Measurements from ENCODE around the gene GNAI1.

The GNAI1 gene

DNA sequence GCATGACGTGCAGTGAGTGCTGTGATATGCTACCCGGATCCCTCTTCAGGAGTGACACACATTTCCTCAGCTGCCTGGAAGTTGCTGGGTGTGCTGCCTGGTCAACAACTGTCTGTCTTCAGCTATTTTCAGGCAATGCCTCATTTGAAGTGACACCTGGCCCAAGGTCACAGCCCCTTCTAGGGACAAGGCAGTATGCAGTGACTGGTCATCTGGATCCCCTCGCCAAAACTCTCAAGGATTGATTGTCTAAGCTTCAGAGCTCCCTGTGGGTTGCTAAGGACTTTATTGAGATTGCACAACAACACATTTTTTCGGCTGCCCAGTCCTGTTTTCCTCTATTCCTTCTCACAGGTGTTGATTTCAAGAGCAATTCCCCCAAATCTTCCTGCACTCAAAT is 108.8 kb downstream of the GNAI1 start:
- ChIA-PET POLR2A (ENCODE audit: low non-redundant PET) (no interaction called here), CTCF (no interaction called here)
- no peak for DNase-seq (ENCODE audit: low spot score)
- TF ChIP-seq, protein P1, sequence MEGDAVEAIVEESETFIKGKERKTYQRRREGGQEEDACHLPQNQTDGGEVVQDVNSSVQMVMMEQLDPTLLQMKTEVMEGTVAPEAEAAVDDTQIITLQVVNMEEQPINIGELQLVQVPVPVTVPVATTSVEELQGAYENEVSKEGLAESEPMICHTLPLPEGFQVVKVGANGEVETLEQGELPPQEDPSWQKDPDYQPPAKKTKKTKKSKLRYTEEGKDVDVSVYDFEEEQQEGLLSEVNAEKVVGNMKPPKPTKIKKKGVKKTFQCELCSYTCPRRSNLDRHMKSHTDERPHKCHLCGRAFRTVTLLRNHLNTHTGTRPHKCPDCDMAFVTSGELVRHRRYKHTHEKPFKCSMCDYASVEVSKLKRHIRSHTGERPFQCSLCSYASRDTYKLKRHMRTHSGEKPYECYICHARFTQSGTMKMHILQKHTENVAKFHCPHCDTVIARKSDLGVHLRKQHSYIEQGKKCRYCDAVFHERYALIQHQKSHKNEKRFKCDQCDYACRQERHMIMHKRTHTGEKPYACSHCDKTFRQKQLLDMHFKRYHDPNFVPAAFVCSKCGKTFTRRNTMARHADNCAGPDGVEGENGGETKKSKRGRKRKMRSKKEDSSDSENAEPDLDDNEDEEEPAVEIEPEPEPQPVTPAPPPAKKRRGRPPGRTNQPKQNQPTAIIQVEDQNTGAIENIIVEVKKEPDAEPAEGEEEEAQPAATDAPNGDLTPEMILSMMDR (conservative IDR thresholded peaks at IDR 0.05; ENCODE audit: low read depth), result no peak
- no peak overlapping the region for H3K27ac ChIP-seq

DNA sequence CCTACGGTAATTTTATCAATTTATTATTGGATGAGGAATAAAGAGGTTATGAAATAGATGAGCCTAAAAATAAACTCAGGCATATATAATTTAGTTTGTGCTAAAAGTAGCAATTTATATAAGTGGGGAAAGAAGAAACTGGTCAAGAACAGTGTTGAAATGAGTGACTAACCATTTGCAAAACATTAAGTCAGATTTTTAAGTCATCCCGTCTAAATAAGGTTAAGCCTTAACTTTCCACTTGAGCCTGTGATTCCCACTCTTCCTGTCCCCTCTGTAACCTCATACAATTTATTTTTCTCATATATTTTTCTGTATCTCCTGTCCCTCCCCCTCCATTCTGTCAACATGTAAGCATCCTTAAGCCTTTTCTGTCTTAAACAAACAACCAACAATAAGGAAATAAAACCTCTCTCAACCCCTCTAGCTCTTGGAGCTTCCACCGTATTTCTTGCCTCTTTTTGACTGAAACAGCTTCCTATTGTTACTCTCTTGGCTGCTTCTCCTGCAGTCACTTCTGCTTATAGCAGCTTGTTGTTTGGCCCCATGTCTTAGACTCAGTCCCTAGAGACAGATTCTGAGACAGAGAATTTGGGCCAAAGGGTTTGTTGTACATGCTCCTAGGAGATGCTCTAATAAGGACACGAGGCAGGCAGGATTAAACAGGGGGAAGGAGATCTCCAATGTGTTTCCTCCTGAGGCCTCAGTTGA is 109.7 kb downstream of the GNAI1 start:
- H3K27ac ChIP-seq, result no peak overlapping the region
- ChIA-PET POLR2A (ENCODE audit: low non-redundant PET) (no interaction called here), CTCF (interaction anchor here (0.7 kb wide), 1 partner anchor 378 kb away, joined by 3 read pairs; no protein-coding TSS in a partner anchor)
- DNase-seq (ENCODE audit: low spot score), result no peak
- TF ChIP-seq, protein P1 (conservative IDR thresholded peaks at IDR 0.05; ENCODE audit: low read depth), result no peak

DNA sequence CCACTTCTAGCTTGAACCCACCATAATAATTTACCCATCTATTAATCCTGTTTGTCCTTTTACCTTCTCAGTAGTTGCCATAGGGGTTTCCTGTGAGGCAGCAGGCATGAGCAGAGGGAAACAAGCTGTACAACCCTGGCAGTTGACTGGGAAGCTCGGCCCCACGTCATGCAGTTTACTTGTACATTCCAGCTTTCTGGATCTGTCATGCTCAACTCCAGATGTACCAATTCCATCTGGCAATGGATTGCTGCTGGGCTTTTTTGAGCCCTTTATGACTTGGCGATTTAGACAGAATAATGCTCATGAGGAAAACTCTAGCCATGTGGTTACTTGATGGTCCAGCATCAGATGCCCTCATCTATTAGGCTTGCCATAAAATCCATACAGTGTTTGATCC is 112.5 kb downstream of the GNAI1 start:
- POLR2A ChIA-PET (ENCODE audit: low non-redundant PET), result no interaction called here
- CTCF ChIA-PET, result no interaction called here
- H3K27ac ChIP-seq, result no peak overlapping the region
- TF ChIP-seq, protein P1 (conservative IDR thresholded peaks at IDR 0.05; ENCODE audit: low read depth), result no peak
- no peak for DNase-seq (ENCODE audit: low spot score)

DNA sequence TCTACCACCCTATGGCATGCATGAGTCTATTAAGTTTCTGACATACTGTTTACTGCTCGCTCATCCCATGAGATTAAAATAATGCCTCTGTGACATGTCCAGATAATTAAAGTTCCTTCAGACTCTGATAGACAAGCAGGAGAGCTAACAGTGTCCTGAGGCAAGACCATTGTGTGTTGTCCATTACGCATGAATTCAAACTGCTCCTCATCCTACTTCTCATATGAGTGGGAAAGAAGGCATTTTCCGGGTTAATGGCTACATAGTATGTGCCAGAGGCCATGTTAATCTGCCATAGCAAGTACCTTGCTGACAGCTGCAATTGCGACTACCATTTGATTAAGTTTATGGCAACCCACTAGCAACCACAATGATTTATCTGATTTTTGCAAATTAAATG is 113.3 kb downstream of the GNAI1 start:
- TF ChIP-seq, protein P1 (conservative IDR thresholded peaks at IDR 0.05; ENCODE audit: low read depth), result no peak
- DNase-seq (ENCODE audit: low spot score), result no peak
- ChIA-PET CTCF (no interaction called here), POLR2A (ENCODE audit: low non-redundant PET) (no interaction called here)
- H3K27ac ChIP-seq, result no peak overlapping the region

DNA sequence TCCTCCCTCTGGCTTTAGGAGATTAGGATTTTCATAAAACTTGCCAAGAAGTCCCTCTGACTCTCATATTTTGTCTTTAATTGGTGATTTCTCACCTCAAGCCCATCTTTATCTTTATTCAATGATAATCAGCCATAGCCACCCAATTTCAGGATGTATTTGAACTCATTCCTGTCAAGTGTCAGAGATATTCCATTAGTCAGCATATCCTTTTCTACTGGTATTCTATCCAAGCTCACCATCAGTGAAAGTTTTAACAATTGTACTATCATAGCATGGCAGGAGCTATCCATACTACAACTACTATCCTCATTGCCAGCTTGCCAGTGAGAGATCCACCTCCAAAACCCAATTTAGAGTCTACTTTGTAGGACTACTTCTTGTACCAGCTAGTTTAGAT is 114.6 kb downstream of the GNAI1 start:
- no peak for DNase-seq (ENCODE audit: low spot score)
- TF ChIP-seq, protein P1 (conservative IDR thresholded peaks at IDR 0.05; ENCODE audit: low read depth), result no peak
- ChIA-PET CTCF (interaction anchor here (0.7 kb wide), 1 partner anchor 26 kb away, joined by 3 read pairs; no protein-coding TSS in a partner anchor), POLR2A (ENCODE audit: low non-redundant PET) (no interaction called here)
- no peak overlapping the region for H3K27ac ChIP-seq

DNA sequence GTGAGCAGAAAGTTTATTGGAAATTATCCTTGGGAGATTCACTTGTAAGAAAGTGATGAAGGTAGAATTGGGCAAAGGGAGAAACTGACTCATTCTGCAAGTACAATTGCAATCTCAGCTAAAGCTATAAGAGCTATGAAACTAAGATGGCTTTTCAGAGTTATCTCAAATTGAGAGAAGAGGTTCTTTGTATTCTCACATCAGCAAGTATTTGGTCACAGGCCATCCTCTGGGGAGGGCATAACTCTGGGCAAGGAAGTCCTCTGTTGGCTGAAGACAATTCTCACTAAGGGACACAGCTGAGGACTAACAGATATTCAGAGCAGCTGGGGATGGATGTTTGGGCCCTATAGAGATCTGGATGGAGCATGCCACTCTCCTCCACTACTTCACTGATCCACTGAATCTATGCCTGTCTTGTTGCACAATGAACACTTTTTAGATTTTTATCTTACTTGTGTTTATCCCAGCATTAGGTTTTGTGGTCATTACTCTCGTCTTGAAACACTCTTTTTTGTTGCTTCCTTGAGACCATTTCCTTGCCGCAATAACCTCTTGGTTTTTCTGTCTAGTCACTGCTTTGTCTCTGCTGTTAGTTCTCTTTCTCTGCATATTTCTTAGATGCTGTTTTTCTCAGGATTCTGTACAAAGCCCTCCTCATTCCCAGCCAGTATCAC is 115.1 kb downstream of the GNAI1 start:
- TF ChIP-seq, protein P1 (conservative IDR thresholded peaks at IDR 0.05; ENCODE audit: low read depth), result no peak
- POLR2A ChIA-PET (ENCODE audit: low non-redundant PET), result no interaction called here
- CTCF ChIA-PET, result interaction anchor here (0.6 to 0.7 kb wide), 2 partner anchors 25 to 174 kb away, joined by 3 read pairs; no protein-coding TSS in a partner anchor
- H3K27ac ChIP-seq, result no peak overlapping the region
- no peak for DNase-seq (ENCODE audit: low spot score)
